Naive B cell (primary cell): ENCODE results near the gene TRIP6. TPM values are rescaled to one million over a fixed set of nuclear protein-coding genes. Genes with fewer than 3 reads are reported as not detected.

Experiments used
- ATAC-seq, 2 donors: fragments of 150-1000 bp; cut with Tn5 transposase; 2 replicates each; pipeline ENCODE4 v1.10.0; 2021; ENCODE audit warnings: low read depth in 2 of 2, mild to moderate bottlenecking in 2 of 2, moderate library complexity in 2 of 2
- DNase-seq: peaks from one replicate; pipeline ENCODE4 v3.0.0; 2022
- H3K27ac Mint-ChIP-seq, 6 donors: one replicate each; pipeline ENCODE4 v1.8.0; 2020 to 2022; ENCODE audit warnings: mild to moderate bottlenecking in 6 of 6, mixed read lengths in 6 of 6, moderate library complexity in 5 of 6, inconsistent platforms in 2 of 6
- H3K27me3 Mint-ChIP-seq, 3 donors: one replicate each; pipeline ENCODE4 v1.8.0; 2021 to 2022; ENCODE audit warnings: mixed read lengths in 3 of 3, mild to moderate bottlenecking in 1 of 3
- H3K36me3 Mint-ChIP-seq, 2 donors: one replicate each; pipeline ENCODE4 v1.8.0; 2020 to 2022; ENCODE audit warnings: mixed read lengths in 2 of 2, inconsistent platforms in 1 of 2, mild to moderate bottlenecking in 1 of 2
- H3K4me1 Mint-ChIP-seq, 3 donors: one replicate each; pipeline ENCODE4 v1.8.0; 2020 to 2022; ENCODE audit warnings: mixed read lengths in 3 of 3, inconsistent platforms in 1 of 3, mild to moderate bottlenecking in 1 of 3, moderate library complexity in 1 of 3
- H3K4me3 Mint-ChIP-seq, 8 donors: one replicate each; pipeline ENCODE4 v1.8.0; 2020 to 2022; ENCODE audit warnings: mild to moderate bottlenecking in 8 of 8, mixed read lengths in 8 of 8, moderate library complexity in 8 of 8, inconsistent platforms in 2 of 8
- H3K9me3 Mint-ChIP-seq, 7 donors: one replicate each; pipeline ENCODE4 v1.8.0; 2020 to 2022; ENCODE audit warnings: mixed read lengths in 7 of 7, mild to moderate bottlenecking in 5 of 7, inconsistent platforms in 2 of 7, moderate library complexity in 1 of 7
- polyA plus RNA-seq, 6 donors: library from polyadenylated mRNA; unstranded; fragments of 300-500 nt; fragmentation: Illumina TruSeq; gene quantifications; one replicate each; pipeline ENCODE4 v1.2.3, GENCODE V29; 2021; ENCODE audit warnings: low read depth in 6 of 6

The TRIP6 gene
- 1 to 10 TPM; 2.1 to 5.7 (median 3.4) TPM for polyA plus RNA-seq

- H3K4me3 Mint-ChIP-seq: peak within 1 kb of the TSS; percentile 72 to 90 (median 81)
- H3K27ac Mint-ChIP-seq: peak within 1 kb of the TSS; percentile 14 to 90 (median 69)
- peaks cover 5 to 9% of the 10 kb centered on the region in 2 donors for H3K36me3 Mint-ChIP-seq
- H3K4me1 Mint-ChIP-seq: peaks cover 18 to 31% (median 21%) of the 10 kb centered on the region in 3 donors
- peak; percentile 45 to 47 for ATAC-seq
- H3K9me3 Mint-ChIP-seq: no peaks in the 10 kb centered on the region
- no peak for DNase-seq
- no peaks in the 10 kb centered on the region for H3K27me3 Mint-ChIP-seq
Observed at GRCh38 chr7:100867040-100867775, at the start of gene TRIP6. TRIP6 (plus strand) TSS chr7:100867387; CDS start chr7:100867498, 111 bp downstream.

- ATAC-seq: no peak
- Mint-ChIP-seq H3K4me1 (no peaks in the 10 kb centered on the region), H3K4me3 (no peak overlapping the region), H3K27me3 (peaks cover 0 to under 1% (median 0%) of the 10 kb centered on the region in 3 donors), H3K27ac (no peak overlapping the region), H3K36me3 (peaks cover 0 to 4% of the 10 kb centered on the region in 2 donors), H3K9me3 (no peaks in the 10 kb centered on the region)
- no peak for DNase-seq
Observed at GRCh38 chr7:100818366-100818765, 48.8 kb upstream of the TRIP6 start.

- Mint-ChIP-seq H3K4me1 (no peaks in the 10 kb centered on the region), H3K36me3 (peaks cover 0 to 4% of the 10 kb centered on the region in 2 donors), H3K27me3 (peaks cover 0 to 5% (median 4%) of the 10 kb centered on the region in 3 donors), H3K4me3 (no peak overlapping the region), H3K27ac (no peak overlapping the region), H3K9me3 (no peaks in the 10 kb centered on the region)
- ATAC-seq (no peak), DNase-seq (no peak)
Observed at GRCh38 chr7:100818825-100819224, 48.4 kb upstream of the TRIP6 start.

- no peak for ATAC-seq
- H3K9me3 Mint-ChIP-seq: no peaks in the 10 kb centered on the region
- H3K27me3 Mint-ChIP-seq: peaks cover 0 to 12% (median 12%) of the 10 kb centered on the region in 3 donors
- DNase-seq: no peak
- H3K4me3 Mint-ChIP-seq: no peak overlapping the region
- H3K36me3 Mint-ChIP-seq: peaks cover 0 to 4% of the 10 kb centered on the region in 2 donors
- H3K27ac Mint-ChIP-seq: no peak overlapping the region
- H3K4me1 Mint-ChIP-seq: no peaks in the 10 kb centered on the region
Observed at GRCh38 chr7:100819586-100819985, 47.6 kb upstream of the TRIP6 start.

GRCh38 chr7:100822236-100823139 is 44.7 kb upstream of the TRIP6 start:
- H3K27me3 Mint-ChIP-seq: peaks cover 14 to 38% (median 35%) of the 10 kb centered on the region in 3 donors
- ATAC-seq (no peak), DNase-seq (no peak)
- H3K27ac Mint-ChIP-seq: no peak overlapping the region
- H3K4me3 Mint-ChIP-seq: no peak overlapping the region
- H3K36me3 Mint-ChIP-seq: peaks cover 4 to 17% of the 10 kb centered on the region in 2 donors
- no peaks in the 10 kb centered on the region for H3K9me3 Mint-ChIP-seq
- H3K4me1 Mint-ChIP-seq: peaks cover 14 to 17% (median 16%) of the 10 kb centered on the region in 3 donors

GRCh38 chr7:100823140-100823525 is 44.1 kb upstream of the TRIP6 start:
- H3K9me3 Mint-ChIP-seq: no peaks in the 10 kb centered on the region
- H3K4me3 Mint-ChIP-seq: no peak overlapping the region
- H3K4me1 Mint-ChIP-seq: peaks cover 19 to 23% (median 22%) of the 10 kb centered on the region in 3 donors
- DNase-seq: no peak
- H3K27ac Mint-ChIP-seq: no peak overlapping the region
- peaks cover 4 to 17% of the 10 kb centered on the region in 2 donors for H3K36me3 Mint-ChIP-seq
- ATAC-seq: no peak
- peaks cover 20 to 45% (median 41%) of the 10 kb centered on the region in 3 donors for H3K27me3 Mint-ChIP-seq

GRCh38 chr7:100823534-100823933 is 43.7 kb upstream of the TRIP6 start:
- DNase-seq: no peak
- Mint-ChIP-seq H3K4me1 (peaks cover 21 to 26% (median 25%) of the 10 kb centered on the region in 3 donors), H3K36me3 (peaks cover 4 to 17% of the 10 kb centered on the region in 2 donors), H3K27me3 (peaks cover 20 to 49% (median 45%) of the 10 kb centered on the region in 3 donors), H3K27ac (no peak overlapping the region), H3K4me3 (no peak overlapping the region), H3K9me3 (no peaks in the 10 kb centered on the region)
- no peak for ATAC-seq

- Mint-ChIP-seq H3K27ac (no peak overlapping the region), H3K4me3 (no peak overlapping the region), H3K9me3 (no peaks in the 10 kb centered on the region), H3K4me1 (peaks cover 23 to 30% (median 28%) of the 10 kb centered on the region in 3 donors), H3K36me3 (peaks cover 4 to 17% of the 10 kb centered on the region in 2 donors), H3K27me3 (peaks cover 20 to 60% (median 56%) of the 10 kb centered on the region in 3 donors)
- ATAC-seq (no peak), DNase-seq (no peak)
Observed at GRCh38 chr7:100824499-100825214, 42.5 kb upstream of the TRIP6 start.

- Mint-ChIP-seq H3K36me3 (peaks cover 4 to 17% of the 10 kb centered on the region in 2 donors), H3K4me1 (peaks cover 23 to 30% (median 28%) of the 10 kb centered on the region in 3 donors), H3K4me3 (peak overlapping the region in 2 of 8 donors; percentile 16 to 59), H3K9me3 (no peaks in the 10 kb centered on the region), H3K27me3 (peaks cover 21 to 66% (median 58%) of the 10 kb centered on the region in 3 donors), H3K27ac (no peak overlapping the region)
- DNase-seq (no peak), ATAC-seq (no peak)
Observed at GRCh38 chr7:100825215-100825671, 41.9 kb upstream of the TRIP6 start.

- DNase-seq: no peak
- ATAC-seq: no peak
- Mint-ChIP-seq H3K4me1 (peaks cover 23 to 30% (median 28%) of the 10 kb centered on the region in 3 donors), H3K36me3 (peaks cover 0 to 17% of the 10 kb centered on the region in 2 donors), H3K27ac (peak overlapping the region in 1 of 6 donors; percentile 56), H3K9me3 (no peaks in the 10 kb centered on the region), H3K4me3 (peak overlapping the region; percentile 62 to 83 (median 78)), H3K27me3 (peaks cover 24 to 70% (median 58%) of the 10 kb centered on the region in 3 donors)
Observed at GRCh38 chr7:100825751-100826513, 41.3 kb upstream of the TRIP6 start.

GRCh38 chr7:100826514-100827329 is 40.5 kb upstream of the TRIP6 start:
- Mint-ChIP-seq H3K27ac (peak overlapping the region in 1 of 6 donors; percentile 56), H3K4me1 (peaks cover 23 to 30% (median 28%) of the 10 kb centered on the region in 3 donors), H3K9me3 (no peaks in the 10 kb centered on the region), H3K4me3 (peak overlapping the region; percentile 62 to 83 (median 78)), H3K36me3 (peaks cover 0 to 17% of the 10 kb centered on the region in 2 donors), H3K27me3 (peaks cover 24 to 70% (median 58%) of the 10 kb centered on the region in 3 donors)
- ATAC-seq: peak; percentile 51 to 62
- DNase-seq: no peak
